Measurements from ENCODE around the gene KRT71.
A peak's percentile ranks its signal among the peaks of the same experiment; 100 is the strongest.

GRCh38 chr12:52496590-52497071 lies 56.3 kb downstream of the KRT71 start:
- peak; percentile 70 for TF ChIP-seq SP1 (IDR thresholded peaks at IDR 0.05; ENCODE audit: low read depth)
- TF ChIP-seq, protein P1, sequence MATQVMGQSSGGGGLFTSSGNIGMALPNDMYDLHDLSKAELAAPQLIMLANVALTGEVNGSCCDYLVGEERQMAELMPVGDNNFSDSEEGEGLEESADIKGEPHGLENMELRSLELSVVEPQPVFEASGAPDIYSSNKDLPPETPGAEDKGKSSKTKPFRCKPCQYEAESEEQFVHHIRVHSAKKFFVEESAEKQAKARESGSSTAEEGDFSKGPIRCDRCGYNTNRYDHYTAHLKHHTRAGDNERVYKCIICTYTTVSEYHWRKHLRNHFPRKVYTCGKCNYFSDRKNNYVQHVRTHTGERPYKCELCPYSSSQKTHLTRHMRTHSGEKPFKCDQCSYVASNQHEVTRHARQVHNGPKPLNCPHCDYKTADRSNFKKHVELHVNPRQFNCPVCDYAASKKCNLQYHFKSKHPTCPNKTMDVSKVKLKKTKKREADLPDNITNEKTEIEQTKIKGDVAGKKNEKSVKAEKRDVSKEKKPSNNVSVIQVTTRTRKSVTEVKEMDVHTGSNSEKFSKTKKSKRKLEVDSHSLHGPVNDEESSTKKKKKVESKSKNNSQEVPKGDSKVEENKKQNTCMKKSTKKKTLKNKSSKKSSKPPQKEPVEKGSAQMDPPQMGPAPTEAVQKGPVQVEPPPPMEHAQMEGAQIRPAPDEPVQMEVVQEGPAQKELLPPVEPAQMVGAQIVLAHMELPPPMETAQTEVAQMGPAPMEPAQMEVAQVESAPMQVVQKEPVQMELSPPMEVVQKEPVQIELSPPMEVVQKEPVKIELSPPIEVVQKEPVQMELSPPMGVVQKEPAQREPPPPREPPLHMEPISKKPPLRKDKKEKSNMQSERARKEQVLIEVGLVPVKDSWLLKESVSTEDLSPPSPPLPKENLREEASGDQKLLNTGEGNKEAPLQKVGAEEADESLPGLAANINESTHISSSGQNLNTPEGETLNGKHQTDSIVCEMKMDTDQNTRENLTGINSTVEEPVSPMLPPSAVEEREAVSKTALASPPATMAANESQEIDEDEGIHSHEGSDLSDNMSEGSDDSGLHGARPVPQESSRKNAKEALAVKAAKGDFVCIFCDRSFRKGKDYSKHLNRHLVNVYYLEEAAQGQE (IDR thresholded peaks at IDR 0.05; ENCODE audit: low read depth): no peak
- peak; percentile 78 for TF ChIP-seq FOSL1 (IDR thresholded peaks at IDR 0.05; ENCODE audit: low read depth)
- no peak for TF ChIP-seq ELF1 (IDR thresholded peaks at IDR 0.05; ENCODE audit: borderline replicate concordance, low read depth)
- no peak for TF ChIP-seq RAD21 (IDR thresholded peaks at IDR 0.05; ENCODE audit: low read depth)
- TF ChIP-seq, protein P2, sequence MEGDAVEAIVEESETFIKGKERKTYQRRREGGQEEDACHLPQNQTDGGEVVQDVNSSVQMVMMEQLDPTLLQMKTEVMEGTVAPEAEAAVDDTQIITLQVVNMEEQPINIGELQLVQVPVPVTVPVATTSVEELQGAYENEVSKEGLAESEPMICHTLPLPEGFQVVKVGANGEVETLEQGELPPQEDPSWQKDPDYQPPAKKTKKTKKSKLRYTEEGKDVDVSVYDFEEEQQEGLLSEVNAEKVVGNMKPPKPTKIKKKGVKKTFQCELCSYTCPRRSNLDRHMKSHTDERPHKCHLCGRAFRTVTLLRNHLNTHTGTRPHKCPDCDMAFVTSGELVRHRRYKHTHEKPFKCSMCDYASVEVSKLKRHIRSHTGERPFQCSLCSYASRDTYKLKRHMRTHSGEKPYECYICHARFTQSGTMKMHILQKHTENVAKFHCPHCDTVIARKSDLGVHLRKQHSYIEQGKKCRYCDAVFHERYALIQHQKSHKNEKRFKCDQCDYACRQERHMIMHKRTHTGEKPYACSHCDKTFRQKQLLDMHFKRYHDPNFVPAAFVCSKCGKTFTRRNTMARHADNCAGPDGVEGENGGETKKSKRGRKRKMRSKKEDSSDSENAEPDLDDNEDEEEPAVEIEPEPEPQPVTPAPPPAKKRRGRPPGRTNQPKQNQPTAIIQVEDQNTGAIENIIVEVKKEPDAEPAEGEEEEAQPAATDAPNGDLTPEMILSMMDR (IDR thresholded peaks at IDR 0.05 in 2 of 3, conservative IDR thresholded peaks at IDR 0.05 in 1 of 3; ENCODE audit: borderline replicate concordance in 1 of 3, insufficient read depth in 1 of 3, low read depth in 2 of 3, low read length in 2 of 3): no peak
- TF ChIP-seq EZH2 (IDR thresholded peaks at IDR 0.05): no peak
- TF ChIP-seq EZH2phosphoT487 (IDR thresholded peaks at IDR 0.05; ENCODE audit: borderline replicate concordance): no peak
- TF ChIP-seq POLR2A (IDR thresholded peaks at IDR 0.05; ENCODE audit: borderline replicate concordance, extremely low read depth, insufficient read depth, insufficient read length): no peak
- TF ChIP-seq, protein P3, sequence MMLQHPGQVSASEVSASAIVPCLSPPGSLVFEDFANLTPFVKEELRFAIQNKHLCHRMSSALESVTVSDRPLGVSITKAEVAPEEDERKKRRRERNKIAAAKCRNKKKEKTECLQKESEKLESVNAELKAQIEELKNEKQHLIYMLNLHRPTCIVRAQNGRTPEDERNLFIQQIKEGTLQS (IDR thresholded peaks at IDR 0.05): no peak
- no peak for TF ChIP-seq ZNF274 (IDR thresholded peaks at IDR 0.05; ENCODE audit: low read depth, low read length)
- TF ChIP-seq MAX (IDR thresholded peaks at IDR 0.05): peak; percentile 71; the same call in 1 of the 2 replicates
